ENCODE data around the gene PRLR.

DNA sequence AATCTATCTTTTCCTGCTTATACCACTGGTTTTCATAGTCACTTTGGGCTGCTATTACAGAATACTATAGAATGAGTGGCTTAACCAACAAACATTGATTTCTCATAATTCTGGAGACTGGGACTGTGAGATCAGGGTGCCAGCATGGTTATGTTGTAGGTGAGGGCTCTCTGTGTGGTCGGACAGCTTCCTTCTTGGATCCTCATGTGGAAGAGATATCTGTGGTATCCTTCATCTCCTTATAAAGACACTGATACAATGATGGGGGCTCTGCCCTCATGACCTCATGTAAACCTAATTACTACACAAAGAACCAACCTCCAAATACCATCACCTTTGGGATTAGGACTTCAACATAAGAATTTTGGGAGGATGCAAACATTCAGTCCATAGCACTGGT lies 13.9 kb upstream of the PRLR start:
- no peak for TF ChIP-seq CTCF (IDR thresholded peaks at IDR 0.05; ENCODE audit: insufficient read depth, low read depth, low read length)
- no peak for TF ChIP-seq EZH2 (IDR thresholded peaks at IDR 0.05; ENCODE audit: insufficient read depth, low read length)

All from astrocyte (in vitro differentiated cells and primary cell).